ENCODE measurements around the gene CA5A. TPM values are rescaled to one million over a fixed set of nuclear protein-coding genes. Genes with fewer than 3 reads are reported as not detected.

Gene CA5A
- total RNA-seq, 4 donors from 2014 or later: not detected

- DNase-seq: no peak
- Histone ChIP-seq H3K9me3 (no peaks in the 10 kb centered on the region), H3K4me1 (no peaks in the 10 kb centered on the region), H3K27ac (no peak overlapping the region), H3K27me3 (no peaks in the 10 kb centered on the region), H3K36me3 (no peaks in the 10 kb centered on the region), H3K4me3 (no peak overlapping the region)
- TF ChIP-seq POLR2A (IDR thresholded peaks at IDR 0.05): no peak
- TF ChIP-seq, protein P1, sequence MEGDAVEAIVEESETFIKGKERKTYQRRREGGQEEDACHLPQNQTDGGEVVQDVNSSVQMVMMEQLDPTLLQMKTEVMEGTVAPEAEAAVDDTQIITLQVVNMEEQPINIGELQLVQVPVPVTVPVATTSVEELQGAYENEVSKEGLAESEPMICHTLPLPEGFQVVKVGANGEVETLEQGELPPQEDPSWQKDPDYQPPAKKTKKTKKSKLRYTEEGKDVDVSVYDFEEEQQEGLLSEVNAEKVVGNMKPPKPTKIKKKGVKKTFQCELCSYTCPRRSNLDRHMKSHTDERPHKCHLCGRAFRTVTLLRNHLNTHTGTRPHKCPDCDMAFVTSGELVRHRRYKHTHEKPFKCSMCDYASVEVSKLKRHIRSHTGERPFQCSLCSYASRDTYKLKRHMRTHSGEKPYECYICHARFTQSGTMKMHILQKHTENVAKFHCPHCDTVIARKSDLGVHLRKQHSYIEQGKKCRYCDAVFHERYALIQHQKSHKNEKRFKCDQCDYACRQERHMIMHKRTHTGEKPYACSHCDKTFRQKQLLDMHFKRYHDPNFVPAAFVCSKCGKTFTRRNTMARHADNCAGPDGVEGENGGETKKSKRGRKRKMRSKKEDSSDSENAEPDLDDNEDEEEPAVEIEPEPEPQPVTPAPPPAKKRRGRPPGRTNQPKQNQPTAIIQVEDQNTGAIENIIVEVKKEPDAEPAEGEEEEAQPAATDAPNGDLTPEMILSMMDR (IDR thresholded peaks at IDR 0.05): no peak
- intact Hi-C loops (cut with DNase I; ENCODE audit: low total_unique reads): no loop called here
Observed at GRCh38 chr16:87926246-87927194, 9.8 kb downstream of the CA5A start.

- DNase-seq: no peak
- intact Hi-C loops (cut with DNase I; ENCODE audit: low total_unique reads): no loop called here
- Histone ChIP-seq H3K9me3 (no peaks in the 10 kb centered on the region), H3K36me3 (no peaks in the 10 kb centered on the region), H3K4me3 (no peak overlapping the region), H3K27ac (no peak overlapping the region), H3K4me1 (no peaks in the 10 kb centered on the region), H3K27me3 (no peaks in the 10 kb centered on the region)
- no peak for TF ChIP-seq POLR2A (IDR thresholded peaks at IDR 0.05)
- TF ChIP-seq, protein P1 (IDR thresholded peaks at IDR 0.05): no peak
Observed at GRCh38 chr16:87924811-87925670, 11.3 kb downstream of the CA5A start.

GRCh38 chr16:87924041-87924810 lies 12.1 kb downstream of the CA5A start:
- no peaks in the 10 kb centered on the region for H3K27me3 ChIP-seq
- no peak overlapping the region for H3K4me3 ChIP-seq
- intact Hi-C loops (cut with DNase I; ENCODE audit: low total_unique reads): no loop called here
- no peaks in the 10 kb centered on the region for H3K36me3 ChIP-seq
- TF ChIP-seq, protein P1 (IDR thresholded peaks at IDR 0.05): no peak
- no peak for TF ChIP-seq POLR2A (IDR thresholded peaks at IDR 0.05)
- H3K4me1 ChIP-seq: no peaks in the 10 kb centered on the region
- no peaks in the 10 kb centered on the region for H3K9me3 ChIP-seq
- H3K27ac ChIP-seq: no peak overlapping the region
- no peak for DNase-seq

GRCh38 chr16:87922250-87922871 lies 14.0 kb downstream of the CA5A start:
- H3K36me3 ChIP-seq: no peaks in the 10 kb centered on the region
- no peak overlapping the region for H3K4me3 ChIP-seq
- TF ChIP-seq, protein P1 (IDR thresholded peaks at IDR 0.05): no peak
- TF ChIP-seq POLR2A (IDR thresholded peaks at IDR 0.05): no peak
- H3K27ac ChIP-seq: no peak overlapping the region
- DNase-seq: no peak
- H3K4me1 ChIP-seq: no peaks in the 10 kb centered on the region
- H3K9me3 ChIP-seq: no peaks in the 10 kb centered on the region
- H3K27me3 ChIP-seq: no peaks in the 10 kb centered on the region
- intact Hi-C loops (cut with DNase I; ENCODE audit: low total_unique reads): no loop called here

All from uterus (tissue), 4 donors.